LNCAP (cell line): Measurements from ENCODE around the gene KIAA1958.

Experiments
- CTCF ChIP-seq: fragments of 450-650 bp; IDR thresholded peaks from 2 replicates; pipeline ENCODE4 v1.5.1; 2017; ENCODE audit warnings: mild to moderate bottlenecking

Gene KIAA1958

DNA sequence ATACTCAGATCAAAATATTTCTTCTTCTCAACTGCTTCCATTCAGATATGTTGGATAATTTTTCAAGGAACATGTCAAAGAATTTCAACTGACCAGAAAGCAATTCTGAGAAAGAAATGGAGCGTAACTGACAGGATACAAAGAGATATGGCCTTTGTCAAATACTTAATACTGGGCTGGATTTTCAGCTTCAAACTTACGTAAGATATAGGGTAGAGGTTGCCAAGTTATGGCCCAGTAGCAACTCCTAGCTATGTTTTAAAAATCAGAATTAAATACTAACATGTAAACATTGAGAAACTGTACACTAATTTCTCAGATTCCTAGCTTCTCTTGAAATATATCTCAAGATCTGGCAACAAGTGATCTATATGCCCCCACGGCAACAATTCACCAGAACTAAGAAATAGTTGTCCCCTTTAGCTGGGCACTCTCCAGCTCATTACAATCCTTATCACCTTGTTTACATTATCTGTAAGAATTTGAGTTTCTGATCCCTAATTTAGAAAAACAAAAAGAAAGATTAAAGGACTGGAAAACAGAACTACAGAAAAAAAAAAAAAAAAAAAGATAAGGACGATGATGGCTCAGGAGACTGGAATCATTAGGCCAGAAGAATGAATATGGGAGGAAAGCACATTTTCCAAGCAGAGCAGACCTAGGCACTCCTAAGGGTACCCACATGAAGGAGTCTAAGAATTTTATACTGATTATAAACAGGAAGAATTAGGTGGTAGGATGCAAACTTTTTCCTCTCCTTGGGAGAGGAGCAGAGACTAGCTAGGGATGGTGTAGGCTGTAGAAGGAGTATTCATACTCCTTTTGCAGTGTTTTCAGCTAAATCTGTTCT lies 208.3 kb downstream of the KIAA1958 start:
- no peak for TF ChIP-seq CTCF

DNA sequence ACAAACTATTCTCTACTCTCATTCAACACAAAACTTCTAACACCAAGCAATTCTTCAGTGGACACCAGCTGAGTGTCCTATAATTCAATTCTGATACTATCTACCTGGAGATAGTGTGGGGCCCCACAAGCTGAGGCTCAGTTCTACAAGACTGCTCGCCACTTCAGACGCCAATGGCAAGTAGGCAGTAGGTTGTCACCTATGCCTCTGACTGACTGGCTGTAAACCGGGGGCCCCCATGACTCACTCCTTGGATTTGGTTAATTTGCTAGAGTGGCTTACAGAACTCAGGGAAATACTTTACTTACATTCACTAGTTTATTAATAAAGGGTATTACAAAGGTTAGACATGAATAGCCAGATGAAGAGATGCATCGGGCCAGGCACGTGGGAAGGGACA lies 209.8 kb downstream of the KIAA1958 start:
- no peak for TF ChIP-seq CTCF

DNA sequence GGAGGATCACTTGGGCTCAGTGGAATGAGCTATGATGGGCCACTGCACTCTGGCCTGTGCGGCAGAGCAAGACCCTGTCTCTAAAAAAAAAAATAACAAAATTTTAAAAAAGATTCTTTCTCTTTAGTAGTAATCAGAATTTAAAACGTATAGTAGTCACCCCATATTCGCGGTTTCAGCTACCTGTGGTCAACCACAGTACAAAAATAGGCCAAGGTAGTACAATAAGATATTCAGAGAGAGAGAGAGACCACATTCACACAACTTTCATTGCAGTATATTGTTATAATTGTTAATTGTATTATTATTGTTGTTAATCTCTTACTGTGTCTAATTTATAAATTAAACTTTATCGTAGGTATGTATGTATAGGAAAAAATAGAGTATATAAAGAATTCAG lies 212.6 kb downstream of the KIAA1958 start:
- no peak for TF ChIP-seq CTCF

DNA sequence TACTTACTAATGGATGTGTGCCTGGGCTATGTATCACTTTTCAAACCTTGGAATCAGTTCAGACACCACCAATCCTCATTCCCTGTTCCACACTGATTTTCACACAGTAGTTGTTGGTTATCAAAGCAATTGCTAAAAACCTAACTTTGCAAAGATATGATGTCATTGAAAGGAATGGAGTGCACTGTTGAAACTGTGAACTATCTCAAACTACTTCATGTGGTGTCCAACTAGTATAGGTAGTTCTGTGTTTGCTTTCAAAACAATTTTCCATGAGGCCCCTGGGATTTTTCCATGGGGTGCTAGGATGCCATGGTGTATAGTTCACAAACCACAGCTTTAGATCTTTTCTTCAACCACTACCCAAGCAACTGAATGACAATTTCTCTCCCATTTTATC lies 213.5 kb downstream of the KIAA1958 start:
- no peak for TF ChIP-seq CTCF

DNA sequence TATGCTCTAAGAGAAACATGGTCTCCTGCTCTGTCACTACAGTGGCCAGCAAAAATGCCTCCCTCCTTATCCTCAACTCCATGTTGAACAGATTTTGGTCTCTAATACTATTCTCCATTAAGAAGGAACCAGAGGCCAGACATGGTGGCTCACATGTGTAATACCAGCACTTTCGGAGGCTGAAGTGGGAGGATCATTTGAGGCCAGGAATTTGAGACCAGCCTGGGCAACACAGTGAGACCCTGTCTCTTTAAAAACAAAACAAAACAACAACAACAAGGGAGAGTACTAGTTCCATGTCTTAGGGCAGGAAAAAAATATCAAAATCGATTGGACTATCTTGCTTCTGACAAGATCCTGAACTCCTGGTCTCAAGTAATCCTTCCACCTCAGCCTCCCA lies 216.7 kb downstream of the KIAA1958 start:
- TF ChIP-seq CTCF = no peak

- peak; percentile 48 for TF ChIP-seq CTCF
These were observed 219.3 kb downstream of the KIAA1958 start for GRCh38 chr9:112705768-112706427.

GRCh38 chr9:112711050-112711689 lies 224.5 kb downstream of the KIAA1958 start:
- peak; percentile 73 for TF ChIP-seq CTCF
